GM21447 (cell line): ENCODE data around the gene OLFM1.

ENCODE experiments used
- ATAC-seq: cut with Tn5 transposase; IDR thresholded peaks from one replicate; pipeline ENCODE4 v1.9.1; 2021; ENCODE audit not compliant: unreplicated experiment

Gene OLFM1

DNA sequence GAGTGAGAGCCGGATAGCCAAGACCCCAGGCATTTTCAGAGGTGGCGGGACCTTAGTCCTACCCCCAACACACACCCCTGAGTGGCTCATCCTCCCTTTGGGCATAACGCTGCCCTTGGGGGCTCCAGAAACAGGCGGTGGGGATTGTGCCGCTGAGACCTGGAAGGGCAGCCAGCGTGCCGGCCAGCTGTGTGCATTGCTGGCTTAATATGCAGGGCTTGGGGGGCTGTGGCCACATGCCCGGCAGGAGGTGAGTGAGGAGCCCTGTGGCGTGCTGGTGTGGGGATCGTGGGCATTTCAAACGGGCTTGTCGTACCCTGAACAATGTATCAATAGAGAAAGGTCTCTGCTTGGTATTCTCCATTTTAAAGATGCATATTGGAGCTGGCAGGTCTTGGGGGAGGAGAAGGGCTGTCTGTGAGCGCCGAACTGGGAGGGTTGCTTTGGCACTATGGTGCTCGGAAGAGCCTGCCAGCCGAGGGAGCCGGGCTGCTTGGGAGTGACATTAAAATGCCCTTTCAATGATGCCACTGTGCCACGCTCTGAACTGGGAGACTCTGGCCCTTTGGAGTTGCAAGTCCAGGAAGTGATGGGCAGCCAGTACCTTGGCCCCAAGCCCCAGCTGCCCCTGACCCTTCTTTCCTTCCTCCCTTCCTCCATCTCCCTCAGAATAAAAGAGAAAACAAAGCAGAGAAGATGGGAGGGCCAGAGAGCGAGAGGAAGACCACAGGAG, 11.2 kb upstream of the OLFM1 start:
- ATAC-seq, result no peak

DNA sequence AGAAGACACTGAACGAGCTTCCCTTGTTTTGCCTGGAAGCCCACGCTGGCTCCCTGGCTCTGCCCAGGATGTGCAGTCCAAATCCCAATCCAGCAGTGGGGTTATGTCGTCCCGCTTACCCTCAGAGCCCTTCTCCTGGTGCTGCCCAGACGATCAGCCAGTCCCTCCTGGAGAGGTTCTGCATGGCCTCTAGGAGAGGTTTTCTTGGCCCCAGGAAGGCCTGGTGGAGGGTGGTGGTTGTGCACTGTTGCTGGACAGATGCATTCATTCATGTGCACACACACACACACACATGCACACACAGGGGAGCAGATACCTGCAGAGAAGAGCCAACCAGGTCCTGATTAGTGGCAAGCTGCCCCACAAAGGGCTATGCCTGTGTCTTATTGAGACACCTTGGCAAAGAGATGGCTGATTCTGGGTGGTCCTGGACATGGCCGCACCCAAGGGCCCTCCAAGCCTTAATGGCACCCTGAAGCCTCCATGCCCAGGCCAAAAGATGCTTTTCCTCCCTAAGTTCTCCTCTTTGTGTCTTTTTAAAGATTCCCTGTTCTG, 10.5 kb upstream of the OLFM1 start:
- no peak for ATAC-seq

DNA sequence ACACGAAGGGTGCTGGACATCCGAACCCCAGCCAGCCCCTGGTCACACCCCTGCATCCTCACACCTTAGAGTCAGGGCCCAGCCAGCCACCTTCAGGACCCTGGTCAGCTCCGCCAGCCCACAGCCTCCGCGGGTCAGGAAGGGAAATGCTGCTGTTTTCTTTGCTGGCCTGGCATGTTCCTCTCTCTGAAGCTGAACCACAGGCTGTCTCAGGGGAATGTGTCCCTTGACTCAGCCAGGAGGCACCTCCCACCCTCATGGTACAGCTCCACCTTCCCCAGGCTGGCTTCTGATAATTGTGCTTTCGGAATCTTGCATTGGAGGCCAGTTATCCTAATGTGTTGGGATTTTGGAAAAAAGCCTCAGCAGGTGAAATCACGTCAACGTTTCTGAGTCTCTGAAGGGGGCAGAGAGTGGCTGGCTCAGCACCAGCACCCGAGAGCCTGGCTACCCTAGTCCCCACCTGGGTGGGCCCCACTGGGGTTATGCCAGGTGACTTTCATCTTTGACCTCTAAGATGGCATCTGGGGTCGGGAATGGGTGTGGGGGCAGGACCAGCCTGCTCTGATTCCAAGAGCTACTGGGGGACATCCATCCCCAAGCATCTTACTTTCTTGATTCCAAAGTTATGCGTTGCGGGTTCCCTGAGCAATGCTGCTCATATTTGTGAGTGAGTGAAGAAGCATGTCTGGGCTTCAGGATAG, 9.8 kb upstream of the OLFM1 start:
- ATAC-seq, result no peak

DNA sequence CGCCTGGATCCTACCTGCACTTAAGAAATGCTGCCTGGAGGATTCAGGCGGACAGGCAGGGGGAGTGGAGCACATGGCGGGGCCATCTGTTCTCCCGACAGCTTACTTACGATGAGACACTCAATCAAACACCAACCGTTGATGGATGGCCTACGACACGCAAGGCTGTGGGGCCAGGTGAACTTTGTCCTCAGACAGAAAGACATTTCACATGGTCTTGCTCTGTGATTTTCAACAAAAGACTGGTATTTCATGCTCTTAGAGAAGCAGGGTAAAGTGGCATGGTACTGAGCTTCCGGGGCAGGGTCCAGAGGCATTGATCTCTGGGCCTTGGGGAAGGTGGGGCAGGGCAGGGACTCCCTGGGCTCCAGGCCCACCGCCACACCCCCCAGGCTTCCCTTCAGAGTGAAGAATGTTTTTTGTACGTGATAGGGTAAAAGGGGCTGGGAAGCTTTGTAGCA, 9.1 kb upstream of the OLFM1 start:
- no peak for ATAC-seq

DNA sequence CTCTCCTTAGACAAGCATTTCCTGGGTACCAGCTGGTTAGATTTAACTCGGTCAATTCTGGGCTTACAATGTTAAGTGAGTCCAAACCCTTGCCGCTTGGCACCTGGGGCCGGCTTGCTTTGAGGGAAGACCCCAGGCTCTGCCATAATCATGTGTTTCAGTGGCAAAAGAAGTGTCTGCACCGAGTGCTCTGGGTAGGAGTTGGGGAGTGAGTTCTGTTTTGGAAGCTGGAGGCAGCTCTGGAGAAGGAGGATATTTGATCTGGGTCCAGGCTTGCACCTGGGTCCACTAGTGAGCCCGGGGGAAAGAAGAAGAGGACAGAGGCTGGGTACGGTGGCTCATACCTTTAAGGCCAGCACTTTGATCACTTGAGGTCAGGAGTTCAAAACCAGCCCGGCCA, 8.4 kb upstream of the OLFM1 start:
- ATAC-seq, result no peak

DNA sequence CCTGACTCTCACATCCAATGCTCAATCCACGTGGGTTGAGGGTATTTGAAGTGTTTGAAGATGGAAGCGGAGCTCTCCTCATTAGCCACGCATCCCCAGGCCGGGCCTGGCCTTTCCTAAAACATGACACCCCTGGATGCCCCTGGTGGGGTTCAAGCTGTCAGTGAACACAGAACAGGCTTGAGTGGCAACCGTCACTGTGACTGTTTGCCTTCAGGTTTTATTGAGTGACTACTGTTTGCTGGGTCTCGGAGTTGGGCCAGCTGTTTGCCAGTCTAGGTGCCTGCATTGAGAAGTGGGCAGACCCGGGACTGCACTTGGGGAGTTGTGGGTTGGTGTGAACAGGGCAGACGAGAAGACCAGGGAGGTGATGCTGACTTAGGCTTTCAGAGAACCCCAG, 7.8 kb upstream of the OLFM1 start:
- ATAC-seq, result no peak

DNA sequence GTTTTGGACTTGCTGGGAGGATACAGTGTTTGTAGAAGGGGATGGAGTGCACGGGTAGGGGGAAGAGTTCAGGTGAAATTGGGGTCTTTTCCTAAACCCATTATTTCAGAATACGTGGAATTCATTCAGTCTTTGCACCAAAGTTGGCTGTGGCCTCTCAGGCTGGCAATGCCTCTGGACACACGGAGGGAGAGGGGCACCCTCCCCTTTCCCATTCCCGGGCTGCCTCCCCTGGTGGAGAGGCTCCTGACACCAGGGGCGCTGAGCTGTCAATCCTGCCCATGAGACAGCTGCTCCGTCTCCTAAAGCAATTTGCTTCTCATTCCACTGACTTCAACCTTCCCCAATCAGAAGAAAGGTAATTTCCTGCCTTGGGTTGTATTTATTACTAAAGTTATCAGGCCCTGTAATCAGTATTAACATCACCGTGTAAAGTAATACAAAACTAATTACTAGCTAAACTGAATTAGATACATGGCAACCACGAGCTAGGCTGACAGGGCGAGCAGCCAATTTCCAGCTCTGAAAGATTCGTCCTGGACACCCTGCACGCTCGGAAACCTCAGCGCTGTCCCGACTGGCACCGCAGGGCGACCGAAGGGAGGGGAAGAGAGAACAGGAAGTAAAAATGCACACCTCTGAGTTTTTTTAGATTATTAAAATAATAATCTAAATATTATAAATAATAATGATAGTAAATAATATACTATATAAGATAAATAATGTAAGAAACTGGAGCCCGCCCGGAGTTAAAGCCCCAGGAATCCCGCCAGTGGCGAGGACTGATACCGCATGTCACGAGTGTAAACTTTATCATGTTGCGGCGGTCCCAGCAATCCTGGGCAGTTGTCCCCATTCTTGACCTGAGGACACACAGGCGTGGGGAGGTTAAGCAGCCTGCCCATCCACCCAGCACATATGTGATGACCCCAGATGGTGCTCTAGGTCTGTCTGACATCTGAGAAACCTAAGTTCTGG, 6.9 kb upstream of the OLFM1 start:
- ATAC-seq, result no peak

DNA sequence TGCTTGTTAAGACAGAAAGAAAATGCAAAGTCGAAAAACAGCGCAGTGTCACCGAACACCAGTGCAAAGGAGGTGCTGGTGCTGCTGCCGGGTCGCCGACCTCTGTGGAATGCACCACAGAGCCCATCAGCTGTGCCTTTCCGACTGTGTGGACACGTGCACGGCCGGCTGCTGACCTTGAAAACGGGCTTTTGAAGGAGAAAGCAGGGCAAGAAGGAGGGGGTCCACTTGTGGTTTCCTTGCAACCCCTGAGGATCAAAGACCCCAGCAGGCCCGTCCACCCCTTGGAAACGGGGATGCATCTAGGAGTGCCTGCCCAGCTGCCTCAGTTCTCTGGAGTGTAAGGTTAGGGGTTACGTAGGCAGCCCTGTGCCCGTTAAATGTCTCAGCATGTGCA, 6.2 kb upstream of the OLFM1 start:
- no peak for ATAC-seq

DNA sequence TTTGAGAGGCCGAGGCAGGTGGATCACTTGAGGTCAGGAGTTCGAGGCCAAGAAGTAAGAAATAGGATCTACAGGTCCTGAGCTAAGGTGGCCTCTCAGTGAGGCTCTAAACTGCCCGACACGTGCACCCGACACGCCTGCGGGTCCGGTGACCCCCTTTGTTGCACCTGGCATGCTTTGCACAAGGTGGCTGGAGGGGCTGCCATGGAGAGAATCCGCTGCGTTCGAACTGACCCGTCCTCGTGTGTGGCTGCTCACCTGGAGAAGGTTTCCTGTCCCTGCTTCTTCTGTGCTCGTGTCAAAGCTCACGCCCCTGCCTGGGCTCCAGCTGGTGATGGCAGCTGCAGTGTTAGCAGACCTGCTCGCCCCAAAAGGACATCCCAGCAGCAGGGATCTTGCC, 5.7 kb upstream of the OLFM1 start:
- no peak for ATAC-seq

DNA sequence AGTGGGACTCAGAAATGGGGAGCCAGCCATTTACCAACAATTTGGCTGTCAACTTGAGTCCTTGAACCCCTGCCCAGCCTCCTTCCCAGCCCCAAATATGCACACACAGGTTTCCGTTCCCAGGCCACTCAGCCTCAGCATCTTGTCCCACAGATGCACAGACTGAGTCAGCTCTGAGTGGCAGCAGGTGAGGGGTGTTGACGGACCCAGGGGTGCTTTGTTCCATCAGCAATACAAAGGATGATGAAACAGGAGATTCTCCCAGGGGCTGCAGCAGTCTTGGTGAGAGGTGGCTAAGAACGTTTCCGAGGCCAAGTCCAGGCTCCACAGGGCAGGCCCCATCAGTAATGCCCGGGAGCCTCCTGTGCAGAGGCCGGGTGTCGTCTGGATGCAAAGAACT, 4.9 kb upstream of the OLFM1 start:
- no peak for ATAC-seq

DNA sequence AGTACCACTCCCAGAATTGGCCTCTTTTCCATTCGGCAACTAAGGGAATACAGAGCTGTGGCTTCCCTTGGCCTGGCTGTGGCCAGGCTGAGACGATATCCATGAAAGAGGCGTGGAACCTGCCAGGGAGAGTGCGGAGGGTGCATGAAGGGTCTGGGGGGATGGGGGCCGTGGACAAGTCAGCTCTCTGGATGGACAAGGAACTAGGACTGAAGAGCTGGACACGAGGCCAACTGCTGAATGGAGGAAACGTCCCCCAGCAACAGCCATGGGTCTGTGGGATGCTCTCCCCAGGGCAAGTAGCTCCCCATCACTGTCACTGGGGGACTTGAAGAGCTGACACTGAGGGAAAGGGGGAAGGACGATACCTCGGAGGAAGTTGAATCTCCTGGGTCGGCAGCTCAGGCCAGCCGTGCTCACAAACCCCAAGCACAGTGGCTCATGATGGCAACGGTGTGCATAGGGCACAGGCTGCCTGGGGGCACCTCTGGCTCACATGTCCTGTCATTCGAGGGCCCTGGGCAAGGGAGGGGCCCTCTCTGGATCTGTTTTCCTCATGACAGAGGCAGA, 4.1 kb upstream of the OLFM1 start:
- no peak for ATAC-seq

DNA sequence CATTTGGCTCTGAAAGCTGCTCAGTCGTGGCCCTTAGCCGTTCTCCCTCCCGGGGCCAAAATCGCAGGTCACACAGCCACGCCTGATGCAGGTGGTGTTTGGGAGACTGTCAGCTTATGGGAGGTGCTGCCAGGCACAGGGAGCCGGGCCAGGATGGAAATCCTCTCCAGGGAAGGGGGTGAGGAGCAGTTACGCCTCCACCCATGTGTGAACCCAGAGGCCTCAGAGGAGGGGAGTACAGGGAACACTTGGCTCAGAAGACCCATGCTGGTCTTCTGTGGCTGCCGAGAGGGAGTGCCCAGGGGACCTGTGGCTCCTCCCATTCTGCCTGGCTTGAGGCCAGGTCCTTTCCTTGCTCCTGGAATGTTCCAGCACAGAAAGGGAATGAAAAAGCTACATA, 3.6 kb upstream of the OLFM1 start:
- no peak for ATAC-seq

DNA sequence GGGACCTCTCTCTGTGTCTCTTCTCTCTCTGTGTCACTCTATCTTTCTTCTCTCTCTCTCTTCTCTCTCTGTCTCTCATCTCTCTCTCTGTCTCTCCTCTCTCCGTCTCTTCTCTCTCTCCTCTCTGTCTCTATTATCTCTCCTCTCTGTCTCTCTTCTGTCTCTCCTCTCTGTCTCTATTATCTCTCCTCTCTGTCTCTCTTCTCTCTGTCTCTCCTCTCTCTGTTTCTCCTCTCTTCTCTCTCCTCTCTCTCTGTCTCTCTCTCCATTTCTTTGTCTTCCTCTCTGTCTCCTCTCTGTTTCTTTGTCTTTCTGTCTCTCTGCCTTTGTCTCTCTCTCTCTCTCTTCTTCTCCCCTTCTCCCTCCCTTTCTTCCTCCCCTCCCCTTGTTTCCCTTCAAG, 3.2 kb upstream of the OLFM1 start:
- ATAC-seq, result no peak

DNA sequence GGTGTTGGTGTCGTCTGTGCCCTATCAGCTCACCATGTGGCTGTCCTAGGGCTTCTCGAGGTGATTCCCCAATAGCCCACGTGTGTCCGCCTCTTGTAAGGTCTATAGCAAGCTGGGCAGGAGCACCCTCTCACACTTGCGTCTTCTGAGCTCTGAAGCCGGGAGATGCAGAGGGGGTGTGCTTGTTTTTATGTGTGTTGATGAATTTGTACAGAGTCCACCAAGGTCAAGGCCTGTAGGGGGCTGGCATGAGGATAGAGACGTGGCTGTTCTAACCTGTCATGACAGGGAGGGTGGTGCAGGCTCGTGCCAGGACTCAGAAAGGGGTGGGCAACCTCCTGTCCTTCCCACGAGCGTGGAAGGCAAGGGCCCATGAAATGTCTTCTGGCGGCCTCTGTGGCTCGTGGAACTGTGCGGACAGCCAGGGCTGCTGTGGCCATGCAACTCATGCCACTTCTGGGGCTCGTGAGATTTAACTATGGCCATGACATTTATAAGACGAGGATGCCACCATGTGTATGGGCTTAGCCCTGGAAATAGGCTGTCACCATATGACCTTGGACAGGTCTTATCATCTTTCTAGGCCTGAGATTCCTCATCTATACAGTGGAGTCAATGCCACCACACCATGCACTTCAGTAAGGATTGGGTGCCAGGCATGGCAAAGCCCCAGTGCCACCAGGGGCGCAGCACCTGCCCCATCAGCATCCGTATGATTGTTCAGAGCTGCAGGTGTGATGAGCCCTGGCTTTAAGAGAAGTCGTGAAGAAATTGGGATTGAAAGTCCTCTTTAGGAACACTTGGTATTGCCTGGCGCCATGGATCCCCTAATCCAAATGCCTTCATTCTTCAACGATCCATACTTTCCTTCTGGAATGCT, 2.3 kb upstream of the OLFM1 start:
- ATAC-seq, result no peak

DNA sequence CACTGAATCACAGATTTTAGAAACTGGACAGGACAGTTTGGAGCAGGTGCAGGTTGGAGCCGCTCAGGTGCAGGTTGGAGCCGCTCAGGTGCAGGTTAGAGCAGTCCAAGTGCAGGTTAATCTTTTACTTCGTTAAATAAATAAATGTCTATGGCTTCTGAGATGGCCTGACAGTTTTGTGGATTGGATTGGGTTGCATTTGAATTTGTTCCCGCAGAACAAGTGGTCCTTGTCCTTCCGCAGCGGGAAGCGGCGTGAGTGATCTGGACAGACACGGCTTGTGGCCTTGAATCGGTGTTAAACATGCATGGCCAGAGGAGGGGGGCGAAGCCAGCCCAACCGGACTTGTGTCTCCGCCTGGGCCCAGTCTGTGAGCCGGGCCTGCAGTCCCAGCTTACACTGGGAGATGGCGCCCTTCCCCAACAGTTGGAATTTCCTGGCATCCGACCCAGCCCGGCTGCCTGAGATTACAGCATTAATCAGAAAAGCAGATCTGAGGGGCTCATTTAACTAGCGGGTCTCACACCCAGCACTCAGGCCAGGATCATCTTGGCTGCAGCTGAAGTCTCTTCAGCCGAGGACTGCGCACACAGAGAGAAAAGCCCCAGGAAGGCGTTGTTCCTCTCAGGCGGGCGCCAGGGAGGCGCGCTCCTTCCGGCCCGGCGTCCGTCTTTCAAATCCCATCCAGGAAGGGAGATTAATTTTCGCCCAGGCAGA, 1.5 kb upstream of the OLFM1 start:
- no peak for ATAC-seq

DNA sequence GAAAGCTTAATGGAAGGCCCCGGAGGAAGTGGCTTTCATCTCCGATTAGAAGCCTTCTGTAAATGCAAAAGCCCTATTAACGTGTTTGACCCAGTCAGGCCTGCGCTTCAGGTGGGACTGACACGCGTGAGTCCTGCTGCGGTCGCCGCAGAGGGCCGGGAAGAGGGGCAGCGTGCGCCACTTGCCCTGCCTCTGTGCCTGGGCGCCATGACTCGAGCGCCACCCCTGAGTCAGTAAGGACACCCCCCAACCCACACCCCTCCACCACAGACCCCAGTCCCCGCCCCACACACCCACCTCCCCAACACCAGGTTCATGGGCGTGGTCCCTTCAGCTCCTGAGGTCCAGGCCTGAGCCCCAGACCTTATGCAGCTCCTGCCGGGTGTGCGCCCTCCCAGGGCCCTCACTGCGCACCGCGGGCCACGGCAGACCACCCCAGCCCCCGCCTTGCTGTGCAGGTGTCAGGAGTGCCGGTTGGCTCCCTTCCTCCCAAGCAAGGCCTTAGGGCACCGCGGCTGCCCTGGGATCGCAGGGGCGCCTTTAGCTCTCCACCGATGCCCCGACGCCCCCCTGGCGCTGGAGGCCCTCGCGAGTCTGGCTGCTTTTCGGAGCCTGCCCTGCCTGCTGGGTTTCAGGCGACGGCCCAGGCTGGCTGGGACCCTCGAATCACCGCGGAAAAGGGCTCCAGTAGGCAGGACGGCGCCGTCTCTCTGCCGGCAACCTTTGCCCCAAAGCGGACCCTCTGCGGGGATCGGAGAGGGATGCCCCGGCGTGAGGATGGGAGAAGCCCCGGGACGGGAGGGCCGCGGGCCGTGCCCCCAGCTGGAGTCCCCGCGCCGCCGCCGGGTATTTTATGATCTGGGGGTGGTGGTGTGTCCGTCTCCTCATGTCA, 625 bp upstream of the OLFM1 start:
- ATAC-seq, result no peak

DNA sequence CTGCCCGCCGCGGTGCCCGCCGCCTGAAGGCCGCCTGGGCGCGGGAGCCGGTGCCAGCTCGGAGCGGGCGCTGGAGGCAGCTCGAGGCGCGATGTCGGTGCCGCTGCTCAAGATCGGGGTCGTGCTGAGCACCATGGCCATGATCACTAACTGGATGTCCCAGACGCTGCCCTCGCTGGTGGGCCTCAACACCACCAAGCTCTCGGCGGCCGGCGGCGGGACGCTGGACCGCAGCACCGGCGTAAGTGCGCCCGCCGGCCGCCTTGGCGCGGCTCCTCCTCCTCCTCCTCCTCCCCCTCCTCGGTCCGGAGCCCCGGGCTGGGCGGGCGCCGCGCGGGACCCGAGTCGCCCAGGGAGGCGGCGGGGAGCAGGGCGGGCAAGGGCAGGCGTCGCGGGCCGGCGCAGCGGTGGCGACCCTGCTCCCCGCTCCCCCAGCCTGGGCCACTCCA, 455 bp downstream of the OLFM1 start:
- no peak for ATAC-seq

DNA sequence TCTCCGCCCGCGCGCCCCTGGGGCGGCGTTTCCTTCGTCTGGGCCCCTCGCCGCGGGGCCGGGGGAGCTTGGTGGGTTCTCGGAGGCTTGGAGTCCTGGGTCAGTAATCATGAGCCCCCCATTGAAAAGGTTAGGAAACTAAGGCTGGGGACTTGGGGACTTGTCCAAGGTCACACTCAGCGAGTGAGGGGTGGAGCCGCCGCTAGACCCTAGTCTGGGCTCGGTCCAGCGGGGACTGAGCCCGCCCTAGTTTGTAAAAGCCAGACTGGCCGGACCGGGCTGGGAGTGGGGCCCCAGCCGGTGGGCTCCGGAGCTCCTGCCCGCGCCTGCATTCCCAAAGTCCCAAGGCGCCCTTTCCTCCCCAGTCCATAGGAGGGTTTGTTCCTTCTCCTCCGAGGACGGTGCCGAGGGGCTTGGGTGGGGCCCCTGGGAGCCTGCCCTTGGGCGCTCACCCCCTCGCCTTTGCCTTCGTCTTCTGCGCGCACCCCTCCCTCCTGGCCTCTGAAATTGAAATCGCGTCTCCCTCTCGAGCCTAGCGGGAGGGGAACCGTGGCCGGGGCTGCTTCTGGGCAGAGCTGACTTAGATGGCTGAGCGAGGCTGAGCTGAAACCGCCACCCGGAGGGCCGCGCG, 995 bp downstream of the OLFM1 start:
- ATAC-seq, result no peak
